HUES6 (cell line): ENCODE measurements around the gene CCR2.

ENCODE experiments used
- H3K27ac ChIP-seq: 2 replicates; pipeline ENCODE4 v1.7.0; 2013; ENCODE audit warnings: low read depth, mild to moderate bottlenecking, low read length, inconsistent platforms
- H3K27me3 ChIP-seq: 2 replicates; pipeline ENCODE4 v1.6.1; 2013; ENCODE audit warnings: low read length; ENCODE audit not compliant: control insufficient read depth, insufficient read depth
- H3K36me3 ChIP-seq: 2 replicates; pipeline ENCODE4 v1.6.1; 2013; ENCODE audit warnings: low read length; ENCODE audit not compliant: control insufficient read depth, insufficient read depth
- H3K4me1 ChIP-seq: 2 replicates; pipeline ENCODE4 v1.6.1; 2013; ENCODE audit warnings: low read length; ENCODE audit not compliant: control insufficient read depth, insufficient read depth
- H3K4me3 ChIP-seq: 2 replicates; pipeline ENCODE4 v1.5.1; 2013; ENCODE audit warnings: low read depth, low read length
- H3K9ac ChIP-seq: one replicate; pipeline ENCODE4 v1.6.1; 2013; ENCODE audit warnings: mild to moderate bottlenecking, low read length
- H3K9me3 ChIP-seq: 2 replicates; pipeline ENCODE4 v1.6.1; 2013; ENCODE audit warnings: low read depth, low read length; ENCODE audit not compliant: control insufficient read depth, insufficient read depth

CCR2 gene

GRCh38 chr3:46368569-46368968 is 14.7 kb downstream of the CCR2 start:
- Histone ChIP-seq H3K4me3 (no peak overlapping the region), H3K4me1 (peaks cover 3% of the 10 kb centered on the region; the same call in 1 of the 2 replicates), H3K27ac (no peak overlapping the region), H3K27me3 (no peaks in the 10 kb centered on the region), H3K9ac (no peak overlapping the region), H3K9me3 (no peaks in the 10 kb centered on the region), H3K36me3 (no peaks in the 10 kb centered on the region)

GRCh38 chr3:46369151-46369550 is 15.2 kb downstream of the CCR2 start:
- Histone ChIP-seq H3K36me3 (no peaks in the 10 kb centered on the region), H3K9ac (no peak overlapping the region), H3K4me3 (no peak overlapping the region), H3K4me1 (peaks cover 3% of the 10 kb centered on the region; the same call in 1 of the 2 replicates), H3K27me3 (no peaks in the 10 kb centered on the region), H3K9me3 (no peaks in the 10 kb centered on the region), H3K27ac (no peak overlapping the region)

DNA sequence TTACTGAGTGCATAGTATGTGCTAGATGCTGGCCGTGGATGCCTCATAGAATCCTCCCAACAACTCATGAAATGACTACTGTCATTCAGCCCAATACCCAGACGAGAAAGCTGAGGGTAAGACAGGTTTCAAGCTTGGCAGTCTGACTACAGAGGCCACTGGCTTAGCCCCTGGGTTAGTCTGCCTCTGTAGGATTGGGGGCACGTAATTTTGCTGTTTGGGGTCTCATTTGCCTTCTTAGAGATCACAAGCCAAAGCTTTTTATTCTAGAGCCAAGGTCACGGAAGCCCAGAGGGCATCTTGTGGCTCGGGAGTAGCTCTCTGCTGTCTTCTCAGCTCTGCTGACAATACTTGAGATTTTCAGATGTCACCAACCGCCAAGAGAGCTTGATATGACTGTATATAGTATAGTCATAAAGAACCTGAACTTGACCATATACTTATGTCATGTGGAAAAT is 15.8 kb downstream of the CCR2 start:
- Histone ChIP-seq H3K4me1 (peaks cover 3% of the 10 kb centered on the region; the same call in 1 of the 2 replicates), H3K4me3 (no peak overlapping the region), H3K9ac (no peak overlapping the region), H3K9me3 (no peaks in the 10 kb centered on the region), H3K36me3 (no peaks in the 10 kb centered on the region), H3K27me3 (no peaks in the 10 kb centered on the region; the same call in 1 of the 2 replicates), H3K27ac (no peak overlapping the region)

DNA sequence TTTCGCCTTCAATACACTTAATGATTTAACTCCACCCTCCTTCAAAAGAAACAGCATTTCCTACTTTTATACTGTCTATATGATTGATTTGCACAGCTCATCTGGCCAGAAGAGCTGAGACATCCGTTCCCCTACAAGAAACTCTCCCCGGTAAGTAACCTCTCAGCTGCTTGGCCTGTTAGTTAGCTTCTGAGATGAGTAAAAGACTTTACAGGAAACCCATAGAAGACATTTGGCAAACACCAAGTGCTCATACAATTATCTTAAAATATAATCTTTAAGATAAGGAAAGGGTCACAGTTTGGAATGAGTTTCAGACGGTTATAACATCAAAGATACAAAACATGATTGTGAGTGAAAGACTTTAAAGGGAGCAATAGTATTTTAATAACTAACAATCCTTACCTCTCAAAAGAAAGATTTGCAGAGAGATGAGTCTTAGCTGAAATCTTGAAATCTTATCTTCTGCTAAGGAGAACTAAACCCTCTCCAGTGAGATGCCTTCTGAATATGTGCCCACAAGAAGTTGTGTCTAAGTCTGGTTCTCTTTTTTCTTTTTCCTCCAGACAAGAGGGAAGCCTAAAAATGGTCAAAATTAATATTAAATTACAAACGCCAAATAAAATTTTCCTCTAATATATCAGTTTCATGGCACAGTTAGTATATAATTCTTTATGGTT is 17.1 kb downstream of the CCR2 start, which contains the start of gene CCR5:
Gene CCR5 (plus strand): TSS at position 108 of the 680 bp plus-strand sequence. CDS start 1,957 bp downstream, outside the sequence.
- H3K4me1 ChIP-seq, result peaks cover 13% of the 10 kb centered on the region
- no peak within 1 kb of the TSS for H3K27ac ChIP-seq
- no peaks in the 10 kb centered on the region for H3K36me3 ChIP-seq
- H3K9me3 ChIP-seq, result no peaks in the 10 kb centered on the region
- no peak within 1 kb of the TSS for H3K4me3 ChIP-seq
- H3K9ac ChIP-seq, result no peak within 1 kb of the TSS
- no peaks in the 10 kb centered on the region; the same call in 1 of the 2 replicates for H3K27me3 ChIP-seq

- no peaks in the 10 kb centered on the region for H3K9me3 ChIP-seq
- H3K27ac ChIP-seq, result no peak overlapping the region
- no peak overlapping the region for H3K9ac ChIP-seq
- no peaks in the 10 kb centered on the region for H3K36me3 ChIP-seq
- peaks cover 14% of the 10 kb centered on the region for H3K4me1 ChIP-seq
- no peaks in the 10 kb centered on the region; the same call in 1 of the 2 replicates for H3K27me3 ChIP-seq
- no peak overlapping the region for H3K4me3 ChIP-seq
Measured at GRCh38 chr3:46371519-46372340, 17.8 kb downstream of the CCR2 start.

DNA sequence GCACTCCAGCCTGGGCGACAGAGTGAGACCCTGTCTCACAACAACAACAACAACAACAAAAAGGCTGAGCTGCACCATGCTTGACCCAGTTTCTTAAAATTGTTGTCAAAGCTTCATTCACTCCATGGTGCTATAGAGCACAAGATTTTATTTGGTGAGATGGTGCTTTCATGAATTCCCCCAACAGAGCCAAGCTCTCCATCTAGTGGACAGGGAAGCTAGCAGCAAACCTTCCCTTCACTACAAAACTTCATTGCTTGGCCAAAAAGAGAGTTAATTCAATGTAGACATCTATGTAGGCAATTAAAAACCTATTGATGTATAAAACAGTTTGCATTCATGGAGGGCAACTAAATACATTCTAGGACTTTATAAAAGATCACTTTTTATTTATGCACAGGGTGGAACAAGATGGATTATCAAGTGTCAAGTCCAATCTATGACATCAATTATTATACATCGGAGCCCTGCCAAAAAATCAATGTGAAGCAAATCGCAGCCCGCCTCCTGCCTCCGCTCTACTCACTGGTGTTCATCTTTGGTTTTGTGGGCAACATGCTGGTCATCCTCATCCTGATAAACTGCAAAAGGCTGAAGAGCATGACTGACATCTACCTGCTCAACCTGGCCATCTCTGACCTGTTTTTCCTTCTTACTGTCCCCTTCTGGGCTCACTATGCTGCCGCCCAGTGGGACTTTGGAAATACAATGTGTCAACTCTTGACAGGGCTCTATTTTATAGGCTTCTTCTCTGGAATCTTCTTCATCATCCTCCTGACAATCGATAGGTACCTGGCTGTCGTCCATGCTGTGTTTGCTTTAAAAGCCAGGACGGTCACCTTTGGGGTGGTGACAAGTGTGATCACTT is 18.8 kb downstream of the CCR2 start:
- Histone ChIP-seq H3K27me3 (no peaks in the 10 kb centered on the region; the same call in 1 of the 2 replicates), H3K9ac (no peak overlapping the region), H3K9me3 (no peaks in the 10 kb centered on the region), H3K4me3 (no peak overlapping the region), H3K36me3 (no peaks in the 10 kb centered on the region), H3K4me1 (peaks cover 14% of the 10 kb centered on the region), H3K27ac (no peak overlapping the region)

DNA sequence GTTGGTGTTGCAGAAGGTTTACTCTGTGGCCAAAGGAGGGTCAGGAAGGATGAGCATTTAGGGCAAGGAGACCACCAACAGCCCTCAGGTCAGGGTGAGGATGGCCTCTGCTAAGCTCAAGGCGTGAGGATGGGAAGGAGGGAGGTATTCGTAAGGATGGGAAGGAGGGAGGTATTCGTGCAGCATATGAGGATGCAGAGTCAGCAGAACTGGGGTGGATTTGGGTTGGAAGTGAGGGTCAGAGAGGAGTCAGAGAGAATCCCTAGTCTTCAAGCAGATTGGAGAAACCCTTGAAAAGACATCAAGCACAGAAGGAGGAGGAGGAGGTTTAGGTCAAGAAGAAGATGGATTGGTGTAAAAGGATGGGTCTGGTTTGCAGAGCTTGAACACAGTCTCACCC is 20.8 kb downstream of the CCR2 start:
- H3K9me3 ChIP-seq, result no peaks in the 10 kb centered on the region
- H3K36me3 ChIP-seq, result no peaks in the 10 kb centered on the region
- H3K27me3 ChIP-seq, result no peaks in the 10 kb centered on the region; the same call in 1 of the 2 replicates
- no peak overlapping the region for H3K27ac ChIP-seq
- no peak overlapping the region for H3K9ac ChIP-seq
- no peak overlapping the region for H3K4me3 ChIP-seq
- peaks cover 11% of the 10 kb centered on the region for H3K4me1 ChIP-seq

- H3K4me1 ChIP-seq, result peaks cover 15% of the 10 kb centered on the region
- H3K4me3 ChIP-seq, result no peak overlapping the region
- H3K27me3 ChIP-seq, result no peaks in the 10 kb centered on the region; the same call in 1 of the 2 replicates
- H3K9ac ChIP-seq, result no peak overlapping the region
- H3K9me3 ChIP-seq, result no peaks in the 10 kb centered on the region
- no peaks in the 10 kb centered on the region for H3K36me3 ChIP-seq
- no peak overlapping the region for H3K27ac ChIP-seq
Measured at GRCh38 chr3:46375218-46375617, 21.3 kb downstream of the CCR2 start.

- Histone ChIP-seq H3K27ac (no peak overlapping the region), H3K9me3 (no peaks in the 10 kb centered on the region), H3K36me3 (no peaks in the 10 kb centered on the region), H3K27me3 (no peaks in the 10 kb centered on the region; the same call in 1 of the 2 replicates), H3K4me1 (peaks cover 20% of the 10 kb centered on the region), H3K4me3 (no peak overlapping the region), H3K9ac (no peak overlapping the region)
Measured at GRCh38 chr3:46375814-46376213, 21.9 kb downstream of the CCR2 start.

DNA sequence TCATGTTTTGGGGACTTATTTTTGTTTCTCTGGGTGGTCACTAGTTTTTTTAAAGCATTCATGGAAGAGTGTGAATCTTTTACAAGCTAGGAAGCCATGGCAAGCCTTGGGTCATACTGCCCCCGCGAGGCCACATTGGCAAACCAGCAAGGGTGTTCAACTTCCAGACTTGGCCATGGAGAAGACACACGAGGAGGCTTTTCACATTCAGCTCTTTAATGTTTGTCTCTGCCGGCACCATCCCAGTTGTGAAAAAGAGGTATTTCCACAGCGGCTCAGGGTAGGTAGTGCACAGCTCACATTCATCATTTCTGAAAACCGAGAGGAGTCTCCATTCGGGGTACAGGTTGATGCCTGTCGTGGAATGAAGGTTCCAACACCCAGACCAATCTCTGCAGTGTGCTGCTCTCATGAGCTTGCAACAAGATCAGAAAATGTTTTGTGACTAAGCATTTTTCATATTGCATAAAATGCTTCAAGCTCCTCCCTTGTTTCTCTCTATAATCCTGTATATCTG is 24.6 kb downstream of the CCR2 start:
- peaks cover 21% of the 10 kb centered on the region for H3K4me1 ChIP-seq
- H3K27ac ChIP-seq, result no peak overlapping the region
- H3K9ac ChIP-seq, result peak overlapping the region; percentile 9
- H3K9me3 ChIP-seq, result no peaks in the 10 kb centered on the region
- no peaks in the 10 kb centered on the region; the same call in 1 of the 2 replicates for H3K27me3 ChIP-seq
- no peaks in the 10 kb centered on the region for H3K36me3 ChIP-seq
- H3K4me3 ChIP-seq, result no peak overlapping the region
